PC-3 (cell line): ENCODE data around the gene ADAMTS16.

Experiments used
- EZH2 ChIP-seq: fragments of 300-600 bp; sonication (generic); IDR thresholded peaks from one replicate; pipeline ENCODE4 v1.6.1; 2017; ENCODE audit warnings: antibody characterized with exemption, mild to moderate bottlenecking, low read length; ENCODE audit not compliant: unreplicated experiment
- EZH2phosphoT487 ChIP-seq: fragments of 300-600 bp; sonication (generic); IDR thresholded peaks from 2 replicates; pipeline ENCODE4 v1.6.1; 2018; ENCODE audit warnings: mild to moderate bottlenecking, antibody characterized with exemption, low read length, borderline replicate concordance
- TF ChIP-seq, protein P1 (sequence below): fragments of 300-600 bp; sonication (generic); conservative IDR thresholded peaks from 2 replicates; pipeline ENCODE4 v1.5.1; 2017; ENCODE audit warnings: antibody characterized with exemption, low read depth, mild to moderate bottlenecking, low read length

DNA sequence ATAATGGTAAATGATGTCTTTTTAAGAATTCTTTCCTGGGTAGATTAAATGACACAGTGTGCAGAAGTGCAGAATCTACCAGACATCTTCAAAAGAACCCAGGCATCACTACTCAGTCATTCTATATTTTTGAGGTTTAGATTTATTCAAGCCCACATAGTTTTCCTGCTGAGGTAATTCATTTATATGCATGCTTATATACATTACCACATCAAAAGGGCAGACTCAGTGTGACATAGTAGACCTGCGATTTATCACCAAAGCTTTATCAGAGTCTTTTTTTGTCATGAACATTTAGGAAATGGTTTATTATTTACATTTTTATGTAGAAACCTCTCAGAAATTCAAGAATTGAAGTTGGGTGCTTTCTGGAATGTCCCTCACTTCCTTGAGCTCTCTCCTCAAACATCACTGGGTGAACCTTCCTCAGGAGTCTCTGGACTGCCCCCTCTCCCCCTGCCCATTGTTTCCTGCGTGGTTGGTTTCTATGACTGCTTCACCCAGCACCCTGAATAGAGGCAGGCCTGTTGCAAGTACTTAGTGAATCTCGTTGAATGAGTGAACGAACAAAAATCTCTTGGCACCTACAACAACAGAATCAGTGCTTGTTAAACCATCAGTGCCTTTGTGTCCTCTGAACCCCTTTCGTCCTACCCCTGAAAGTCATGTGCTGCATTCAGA is 42.5 kb downstream of the ADAMTS16 start:
- TF ChIP-seq, protein P1, sequence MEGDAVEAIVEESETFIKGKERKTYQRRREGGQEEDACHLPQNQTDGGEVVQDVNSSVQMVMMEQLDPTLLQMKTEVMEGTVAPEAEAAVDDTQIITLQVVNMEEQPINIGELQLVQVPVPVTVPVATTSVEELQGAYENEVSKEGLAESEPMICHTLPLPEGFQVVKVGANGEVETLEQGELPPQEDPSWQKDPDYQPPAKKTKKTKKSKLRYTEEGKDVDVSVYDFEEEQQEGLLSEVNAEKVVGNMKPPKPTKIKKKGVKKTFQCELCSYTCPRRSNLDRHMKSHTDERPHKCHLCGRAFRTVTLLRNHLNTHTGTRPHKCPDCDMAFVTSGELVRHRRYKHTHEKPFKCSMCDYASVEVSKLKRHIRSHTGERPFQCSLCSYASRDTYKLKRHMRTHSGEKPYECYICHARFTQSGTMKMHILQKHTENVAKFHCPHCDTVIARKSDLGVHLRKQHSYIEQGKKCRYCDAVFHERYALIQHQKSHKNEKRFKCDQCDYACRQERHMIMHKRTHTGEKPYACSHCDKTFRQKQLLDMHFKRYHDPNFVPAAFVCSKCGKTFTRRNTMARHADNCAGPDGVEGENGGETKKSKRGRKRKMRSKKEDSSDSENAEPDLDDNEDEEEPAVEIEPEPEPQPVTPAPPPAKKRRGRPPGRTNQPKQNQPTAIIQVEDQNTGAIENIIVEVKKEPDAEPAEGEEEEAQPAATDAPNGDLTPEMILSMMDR, result no peak
- TF ChIP-seq EZH2 (no peak), EZH2phosphoT487 (no peak)
